ENCODE measurements around the gene PPP1R18. TPM values are rescaled to one million over a fixed set of nuclear protein-coding genes. Genes with fewer than 3 reads are reported as not detected.
"Not testable (repeated sequence)": the region's sequence is repeated elsewhere in the genome, so short reads cannot be mapped to it uniquely, and the experiment has no call there.

The PPP1R18 gene
- total RNA-seq, 4 donors from 2014 or later = 15.4 to 114 (median 18.2) TPM

DNA sequence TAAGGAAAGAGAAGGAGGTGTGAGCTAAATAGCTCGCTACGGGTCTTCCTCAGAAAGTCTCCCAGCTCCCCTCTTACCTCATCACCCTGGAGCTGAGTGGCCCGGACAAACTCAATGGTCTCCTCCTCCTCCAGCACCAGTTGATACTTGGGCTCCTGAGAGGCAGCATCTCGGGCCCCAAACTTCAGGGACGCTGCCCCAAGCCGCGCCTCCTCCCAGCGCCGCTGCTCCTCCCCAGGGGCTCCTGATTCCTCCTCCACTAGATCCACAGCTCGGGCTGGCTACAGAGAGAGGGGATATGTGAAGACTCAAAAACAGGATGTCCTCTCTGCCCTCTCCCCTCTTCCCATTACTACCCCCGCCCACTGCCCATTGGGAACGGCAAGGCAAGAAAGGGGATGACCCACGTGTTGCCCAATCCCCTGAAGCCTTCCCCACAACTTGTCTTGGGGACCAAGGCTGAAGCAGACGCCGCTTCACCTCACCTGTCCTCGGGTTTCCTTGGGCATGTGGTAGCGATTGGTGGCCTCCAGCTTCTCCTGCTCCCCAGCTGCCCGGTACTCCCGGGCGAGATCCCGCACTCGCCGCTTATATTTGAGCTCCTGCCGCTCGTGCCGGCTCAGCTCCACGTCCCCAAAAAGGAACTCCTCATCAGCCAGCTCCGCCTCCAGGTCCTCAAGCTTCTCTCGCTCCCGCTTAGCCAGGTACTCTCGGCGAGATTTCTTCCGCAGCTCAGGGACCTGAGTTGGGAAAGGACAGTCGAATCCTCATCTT is 21.3 kb downstream of the PPP1R18 start:
- Histone ChIP-seq H3K36me3 (no peaks in the 10 kb centered on the region), H3K9me3 (no peaks in the 10 kb centered on the region), H3K27ac (no peak overlapping the region), H3K4me1 (no peaks in the 10 kb centered on the region), H3K4me3 (no peak overlapping the region), H3K27me3 (no peaks in the 10 kb centered on the region)
- DNase-seq = no peak
- intact Hi-C loops (cut with DNase I; ENCODE audit: low total_unique reads) = no loop called here
- no peak for TF ChIP-seq POLR2A (IDR thresholded peaks at IDR 0.05)
- TF ChIP-seq, protein P1, sequence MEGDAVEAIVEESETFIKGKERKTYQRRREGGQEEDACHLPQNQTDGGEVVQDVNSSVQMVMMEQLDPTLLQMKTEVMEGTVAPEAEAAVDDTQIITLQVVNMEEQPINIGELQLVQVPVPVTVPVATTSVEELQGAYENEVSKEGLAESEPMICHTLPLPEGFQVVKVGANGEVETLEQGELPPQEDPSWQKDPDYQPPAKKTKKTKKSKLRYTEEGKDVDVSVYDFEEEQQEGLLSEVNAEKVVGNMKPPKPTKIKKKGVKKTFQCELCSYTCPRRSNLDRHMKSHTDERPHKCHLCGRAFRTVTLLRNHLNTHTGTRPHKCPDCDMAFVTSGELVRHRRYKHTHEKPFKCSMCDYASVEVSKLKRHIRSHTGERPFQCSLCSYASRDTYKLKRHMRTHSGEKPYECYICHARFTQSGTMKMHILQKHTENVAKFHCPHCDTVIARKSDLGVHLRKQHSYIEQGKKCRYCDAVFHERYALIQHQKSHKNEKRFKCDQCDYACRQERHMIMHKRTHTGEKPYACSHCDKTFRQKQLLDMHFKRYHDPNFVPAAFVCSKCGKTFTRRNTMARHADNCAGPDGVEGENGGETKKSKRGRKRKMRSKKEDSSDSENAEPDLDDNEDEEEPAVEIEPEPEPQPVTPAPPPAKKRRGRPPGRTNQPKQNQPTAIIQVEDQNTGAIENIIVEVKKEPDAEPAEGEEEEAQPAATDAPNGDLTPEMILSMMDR (IDR thresholded peaks at IDR 0.05) = no peak

DNA sequence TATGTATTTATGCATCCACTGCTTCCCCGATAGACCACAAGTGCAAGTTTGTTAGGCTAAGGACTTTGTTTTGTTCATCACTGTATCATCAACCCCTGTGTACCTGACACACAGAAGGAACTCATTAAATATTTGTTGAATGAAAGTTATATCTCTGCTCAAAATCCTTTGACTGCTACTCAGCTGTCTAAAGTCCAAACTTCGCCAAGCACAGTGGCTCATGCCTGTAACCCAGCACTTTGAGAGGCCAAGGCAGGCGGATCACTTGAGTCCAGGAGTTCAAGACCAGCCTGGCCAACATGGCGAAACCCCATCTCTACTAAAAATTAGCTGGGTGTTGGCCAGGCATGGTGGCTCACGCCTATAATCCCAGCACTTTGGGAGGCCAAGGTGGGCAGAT is 28.5 kb downstream of the PPP1R18 start:
- H3K4me3 ChIP-seq; intact Hi-C loops (cut with DNase I; ENCODE audit: low total_unique reads): not testable (repeated sequence)

DNA sequence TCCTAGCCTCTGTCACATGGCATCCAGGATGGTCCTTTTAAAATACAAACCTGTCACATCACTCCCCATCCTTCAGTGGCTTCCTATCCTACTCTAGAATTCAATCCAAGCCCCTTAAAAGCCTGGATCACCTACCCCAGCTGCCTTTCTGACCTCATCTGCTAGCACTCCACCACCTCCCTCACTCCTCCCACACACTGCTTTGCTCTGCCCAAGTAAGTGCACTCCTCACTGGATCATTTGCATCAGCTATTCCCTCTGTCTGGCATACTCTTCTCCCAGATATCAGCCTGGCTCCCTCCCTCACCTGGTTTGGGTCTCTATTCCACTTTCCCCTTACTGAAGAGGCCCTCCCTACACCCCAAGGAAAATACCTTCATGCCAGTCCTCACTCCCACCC is 29.0 kb downstream of the PPP1R18 start:
- H3K4me1 ChIP-seq = no peaks in the 10 kb centered on the region
- H3K36me3 ChIP-seq = no peaks in the 10 kb centered on the region
- TF ChIP-seq, protein P1 (IDR thresholded peaks at IDR 0.05) = no peak
- no peak for TF ChIP-seq POLR2A (IDR thresholded peaks at IDR 0.05)
- no peak overlapping the region for H3K4me3 ChIP-seq
- H3K27ac ChIP-seq = peak overlapping the region in 1 of 2 donors; percentile 19
- intact Hi-C loops (cut with DNase I; ENCODE audit: low total_unique reads) = no loop called here
- DNase-seq = no peak
- no peaks in the 10 kb centered on the region for H3K9me3 ChIP-seq
- H3K27me3 ChIP-seq = no peaks in the 10 kb centered on the region

More for the DNA sequence above, 28.5 kb downstream of the PPP1R18 start:
- not testable (repeated sequence) for H3K27ac ChIP-seq, H3K36me3 ChIP-seq, DNase-seq, H3K4me1 ChIP-seq, H3K27me3 ChIP-seq, H3K9me3 ChIP-seq

DNA sequence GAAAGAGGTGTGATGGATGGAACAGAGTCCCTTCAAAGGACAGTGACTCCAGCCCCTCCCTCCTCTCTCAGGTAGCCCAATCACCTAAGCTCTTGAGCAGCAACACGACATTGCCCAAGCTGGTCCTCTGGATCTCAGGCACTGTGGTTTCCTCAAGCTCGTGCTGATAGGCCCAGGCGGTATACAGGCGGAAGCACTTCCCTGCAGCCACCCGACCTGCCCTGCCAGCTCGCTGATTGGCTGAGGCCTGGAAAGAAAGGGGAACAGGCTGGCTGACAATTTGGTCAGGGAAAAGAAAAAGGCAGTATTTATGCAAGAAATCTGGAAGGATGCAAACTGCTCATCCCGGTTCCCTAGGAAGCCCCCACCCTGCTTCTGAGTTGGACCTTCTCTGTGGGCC is 29.9 kb downstream of the PPP1R18 start:
- no peak for TF ChIP-seq POLR2A (IDR thresholded peaks at IDR 0.05)
- TF ChIP-seq, protein P1 (IDR thresholded peaks at IDR 0.05) = no peak
- intact Hi-C loops (cut with DNase I; ENCODE audit: low total_unique reads) = no loop called here
- H3K36me3 ChIP-seq = no peaks in the 10 kb centered on the region

DNA sequence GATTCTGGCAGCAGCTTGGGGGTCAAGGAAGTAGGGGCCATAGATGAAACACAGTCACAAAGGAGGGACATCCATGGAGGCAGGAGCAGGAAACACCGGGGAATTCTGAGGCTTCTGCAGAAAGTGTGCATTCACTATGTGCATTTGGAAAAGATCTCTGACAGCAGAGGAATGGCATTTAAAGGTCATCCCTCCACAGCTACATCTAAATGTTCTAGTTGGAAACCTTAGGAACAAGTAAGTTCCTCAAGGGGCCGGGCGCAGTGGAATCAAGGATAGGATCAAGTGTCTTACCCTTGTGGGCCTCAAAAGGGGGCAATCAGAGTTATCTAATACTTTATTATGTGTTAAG is 30.7 kb downstream of the PPP1R18 start:
- DNase-seq = no peak
- Histone ChIP-seq H3K27me3 (no peaks in the 10 kb centered on the region), H3K9me3 (no peaks in the 10 kb centered on the region), H3K4me3 (no peak overlapping the region), H3K36me3 (no peaks in the 10 kb centered on the region), H3K4me1 (no peaks in the 10 kb centered on the region), H3K27ac (no peak overlapping the region)
- no peak for TF ChIP-seq POLR2A (IDR thresholded peaks at IDR 0.05)
- TF ChIP-seq, protein P1 (IDR thresholded peaks at IDR 0.05) = no peak
- intact Hi-C loops (cut with DNase I; ENCODE audit: low total_unique reads) = no loop called here

More for the DNA sequence above, 29.9 kb downstream of the PPP1R18 start:
- Histone ChIP-seq H3K27ac (no peak overlapping the region), H3K9me3 (no peaks in the 10 kb centered on the region), H3K27me3 (no peaks in the 10 kb centered on the region), H3K4me3 (no peak overlapping the region), H3K4me1 (no peaks in the 10 kb centered on the region)
- no peak for DNase-seq

Data from uterus (tissue), 4 donors.